SK-N-SH (cell line): ENCODE data around the gene PCDHGA9. TPM values are rescaled to one million over a fixed set of nuclear protein-coding genes. Genes with fewer than 3 reads are reported as not detected.

Experiments
- CTCF ChIA-PET: fragments of 300-600, 350-600 bp; formaldehyde crosslinking; extraction: SDS; loops from one replicate; lab custom pipeline; 2021; lab: Yijun Ruan, JAX
- POLR2A ChIA-PET: fragments of 350-600 bp; sonication (Branson Sonifier 250); formaldehyde crosslinking; extraction: SDS; loops from one replicate; lab custom pipeline; 2020; ENCODE audit warnings: antibody characterized with exemption, inconsistent platforms; lab: Yijun Ruan, JAX
- DNase-seq: peaks from one replicate; pipeline ENCODE4 v3.0.0; 2012
- H2AFZ ChIP-seq: fragments of 200-600 bp; sonication (generic); 2 replicates; pipeline ENCODE4 v1.8.1; 2016; ENCODE audit warnings: antibody characterized with exemption, mild to moderate bottlenecking, low read depth
- H3F3A ChIP-seq: fragments of 200-600 bp; sonication (generic); replicated peaks from 2 replicates; pipeline ENCODE3; 2016; ENCODE audit warnings: antibody characterized with exemption, mild to moderate bottlenecking; ENCODE audit not compliant: insufficient read depth
- H3K27ac ChIP-seq, 2 experiments: fragments of 200-500 bp in 1 of 2; fragments of 200-600 bp in 1 of 2; sonication (Bioruptor generic) in 1 of 2; sonication (generic), shearing (Covaris generic) in 1 of 2; 2 replicates each; pipeline versions ENCODE4 v1.5.1 to v1.6.1; 2014 to 2016; ENCODE audit warnings: low read depth in 2 of 2, inconsistent platforms in 1 of 2, low read length in 1 of 2, mild to moderate bottlenecking in 1 of 2, mixed read lengths in 1 of 2
- H3K27me3 ChIP-seq: fragments of 200-600 bp; sonication (generic), shearing (Covaris generic); 2 replicates; pipeline ENCODE4 v1.6.1; 2016; ENCODE audit warnings: mixed run types; ENCODE audit not compliant: insufficient read depth
- H3K36me3 ChIP-seq, 2 experiments: fragments of 200-500 bp in 1 of 2; fragments of 200-600 bp in 1 of 2; sonication (Bioruptor generic) in 1 of 2; sonication (generic) in 1 of 2; replicated peaks in 1 of 2; 2 replicates each; pipeline versions ENCODE3 to v1.5.1; 2014 to 2016; ENCODE audit warnings: low read length in 1 of 2, mild to moderate bottlenecking in 1 of 2; ENCODE audit not compliant: insufficient read depth in 2 of 2, control insufficient read depth in 1 of 2
- H3K4me1 ChIP-seq, 2 experiments: fragments of 200-500 bp in 1 of 2; fragments of 200-600 bp in 1 of 2; sonication (Bioruptor generic) in 1 of 2; sonication (generic), shearing (Covaris generic) in 1 of 2; 2 replicates each; pipeline versions ENCODE4 v1.5.1 to v1.6.1; 2014 to 2016; ENCODE audit warnings: low read depth in 1 of 2, low read length in 1 of 2, mixed run types in 1 of 2; ENCODE audit not compliant: insufficient read depth in 2 of 2, control insufficient read depth in 1 of 2
- H3K4me2 ChIP-seq: fragments of 200-600 bp; sonication (generic), shearing (Covaris generic); 2 replicates; pipeline ENCODE4 v1.6.1; 2017; ENCODE audit warnings: mixed run types
- H3K4me3 ChIP-seq, 2 experiments: fragments of 200-500 bp in 1 of 2; fragments of 200-600 bp in 1 of 2; sonication (Bioruptor generic) in 1 of 2; sonication (generic), shearing (Covaris generic) in 1 of 2; 2 replicates each; pipeline versions ENCODE4 v1.5.1 to v1.8.1; 2014 to 2016; ENCODE audit warnings: low read depth in 2 of 2, inconsistent platforms in 1 of 2, low read length in 1 of 2, mild to moderate bottlenecking in 1 of 2, mixed read lengths in 1 of 2, moderate library complexity in 1 of 2
- H3K79me2 ChIP-seq: fragments of 200-600 bp; sonication (generic); 2 replicates; pipeline ENCODE4 v1.8.1; 2017; ENCODE audit warnings: mild to moderate bottlenecking; ENCODE audit not compliant: insufficient read depth
- H3K9ac ChIP-seq: fragments of 200-600 bp; sonication (generic); 2 replicates; pipeline ENCODE4 v1.6.1; 2017; ENCODE audit warnings: mixed run types
- H3K9me2 ChIP-seq: fragments of 200-600 bp; sonication (generic); 2 replicates; pipeline ENCODE4 v1.6.1; 2017; ENCODE audit warnings: mixed run types
- H3K9me3 ChIP-seq: fragments of 200-600 bp; sonication (generic); 2 replicates; pipeline ENCODE4 v1.6.1; 2017; ENCODE audit warnings: mixed run types, mild to moderate bottlenecking, moderate library complexity
- H4K20me1 ChIP-seq: fragments of 200-600 bp; sonication (generic); 2 replicates; pipeline ENCODE4 v1.6.1; 2017; ENCODE audit warnings: mild to moderate bottlenecking, mixed run types; ENCODE audit not compliant: insufficient read depth
- ELF1 ChIP-seq: IDR thresholded peaks from 2 replicates; pipeline ENCODE4 v1.4.0; 2012
- EP300 ChIP-seq, 2 experiments: IDR thresholded peaks; 2 replicates each; pipeline versions ENCODE4 v1.4.0 to v1.6.1; 2012; ENCODE audit warnings: borderline replicate concordance in 1 of 2, low read depth in 1 of 2, low read length in 1 of 2
- EZH2phosphoT487 ChIP-seq: fragments of 200-600 bp; sonication (generic); IDR thresholded peaks from 2 replicates; pipeline ENCODE4 v1.6.1; 2017; ENCODE audit warnings: low read depth, mixed run types, mild to moderate bottlenecking, antibody characterized with exemption, moderate library complexity, borderline replicate concordance
- FOXJ3 ChIP-seq: sonication (generic); formaldehyde crosslinking; IDR thresholded peaks from 2 replicates; pipeline ENCODE4 v1.5.1; 2020; ENCODE audit warnings: mild to moderate bottlenecking, missing genetic modification reagents
- MAX ChIP-seq: IDR thresholded peaks from 2 replicates; pipeline ENCODE4 v1.4.0; 2012; ENCODE audit warnings: low read depth
- MEF2A ChIP-seq: IDR thresholded peaks from 2 replicates; pipeline ENCODE4 v1.4.0; 2012; ENCODE audit warnings: low read depth, borderline replicate concordance
- MXI1 ChIP-seq: IDR thresholded peaks from 2 replicates; pipeline ENCODE4 v1.6.1; 2012; ENCODE audit warnings: mild to moderate bottlenecking, low read depth, low read length, improper control_type of control experiment
- NRF1 ChIP-seq: IDR thresholded peaks from 2 replicates; pipeline ENCODE4 v1.6.1; 2012; ENCODE audit warnings: low read depth, mild to moderate bottlenecking, low read length
- PBX3 ChIP-seq: IDR thresholded peaks from 2 replicates; pipeline ENCODE4; 2012
- POLR2AphosphoS5 ChIP-seq: IDR thresholded peaks from 2 replicates; pipeline ENCODE4 v1.6.1; 2012; ENCODE audit warnings: low read depth, low read length
- RAD21 ChIP-seq: IDR thresholded peaks from 2 replicates; pipeline ENCODE4 v1.6.1; 2012; ENCODE audit warnings: mild to moderate bottlenecking, low read length
- REST ChIP-seq: IDR thresholded peaks from 2 replicates; pipeline ENCODE4 v1.6.1; 2012; ENCODE audit warnings: mild to moderate bottlenecking, low read depth, low read length, moderate library complexity
- RFX5 ChIP-seq: IDR thresholded peaks from 2 replicates; pipeline ENCODE4 v1.6.1; 2012; ENCODE audit warnings: mild to moderate bottlenecking, improper control_type of control experiment, low read length
- RXRA ChIP-seq: IDR thresholded peaks from 2 replicates; pipeline ENCODE4 v1.4.0; 2012; ENCODE audit warnings: low read depth, mild to moderate bottlenecking, borderline replicate concordance
- SIN3A ChIP-seq: IDR thresholded peaks from 2 replicates; pipeline ENCODE4 v1.6.1; 2012; ENCODE audit warnings: low read depth, mild to moderate bottlenecking, low read length, moderate library complexity, borderline replicate concordance
- SMC3 ChIP-seq: IDR thresholded peaks from 2 replicates; pipeline ENCODE4 v1.6.1; 2012; ENCODE audit warnings: low read depth, low read length, improper control_type of control experiment
- TCF12 ChIP-seq: IDR thresholded peaks from 2 replicates; pipeline ENCODE4 v1.4.0; 2012
- USF2 ChIP-seq: fragments of 150-350 bp; IDR thresholded peaks from 2 replicates; pipeline ENCODE4 v1.6.1; 2017; ENCODE audit warnings: antibody characterized with exemption, low read length, low read depth, borderline replicate concordance
- ZBTB33 ChIP-seq: IDR thresholded peaks from 2 replicates; pipeline ENCODE4 v1.4.0; 2012; ENCODE audit warnings: low read depth, borderline replicate concordance
- WGBS: methylation state at CpG from one replicate; pipeline ENCODE4 v1.1.6; 2017; ENCODE audit warnings: low lambda C conversion rate; 5-methylcytosine and 5-hydroxymethylcytosine counted together
- polyA plus RNA-seq, 3 experiments: library from polyadenylated mRNA; depleted of rRNA; stranded (reverse); fragments of >200 nt; gene quantifications; 2 replicates each; pipeline ENCODE4 v1.2.3, GENCODE V29; 2012

PCDHGA9 gene
- polyA plus RNA-seq, 1 of the 3 experiments (the other 2 are of a cell fraction) = 0.16 TPM

GRCh38 chr5:141360685-141361084 lies 41.9 kb upstream of the PCDHGA9 start:
- no peaks in the 10 kb centered on the region for H3K4me1 ChIP-seq
- H3K9me2 ChIP-seq = no peaks in the 10 kb centered on the region
- H2AFZ ChIP-seq = no peak overlapping the region
- WGBS = 54% methylated on average over 14 of the region's 15 CpGs
- H3K36me3 ChIP-seq = peaks cover 0 to 4% of the 10 kb centered on the region in 2 experiments
- H3K27me3 ChIP-seq = no peaks in the 10 kb centered on the region
- no peak for DNase-seq
- 0 out of 2 replicates have a peak overlapping the region, but pooled peaks have one; percentile 33 for H3K4me2 ChIP-seq
- no peak overlapping the region for H3K9ac ChIP-seq
- no peaks in the 10 kb centered on the region for H4K20me1 ChIP-seq
- CTCF ChIA-PET = interaction anchor here (0.6 to 1.1 kb wide), 5 partner anchors 178 to 203 kb away, joined by 3 to 14 read pairs (median 3); partner anchors contain the start of gene PCDHB16
- peak overlapping the region in 1 of 2 experiments; percentile 42; a peak in 3 of 4 replicates for H3K4me3 ChIP-seq
- H3K9me3 ChIP-seq = no peaks in the 10 kb centered on the region; the same call in 1 of the 2 replicates
- POLR2A ChIA-PET = interaction anchor here (0.7 kb wide), 1 partner anchor 203 kb away, joined by 3 read pairs; no protein-coding TSS in a partner anchor
- no peak overlapping the region for H3K27ac ChIP-seq
- H3F3A ChIP-seq = no peaks in the 10 kb centered on the region
- H3K79me2 ChIP-seq = no peaks in the 10 kb centered on the region
- TF ChIP-seq SMC3 = no peak
- no peak for TF ChIP-seq ZBTB33
- no peak for TF ChIP-seq NRF1
- TF ChIP-seq POLR2AphosphoS5 = no peak
- no peak for TF ChIP-seq FOXJ3 (CRISPR knock-in tag)
- no peak for TF ChIP-seq RFX5
- TF ChIP-seq MXI1 = no peak
- no peak for TF ChIP-seq RAD21
- TF ChIP-seq USF2 = no peak
- no peak for TF ChIP-seq ELF1
- no peak for TF ChIP-seq REST
- no peak for TF ChIP-seq PBX3
- no peak for TF ChIP-seq RXRA
- no peak for TF ChIP-seq MAX
- no peak for TF ChIP-seq SIN3A
- TF ChIP-seq TCF12 = no peak
- TF ChIP-seq EP300 (IDR thresholded peaks at IDR 0.05; ENCODE audit: borderline replicate concordance in 1 of 2, low read depth in 1 of 2, low read length in 1 of 2) = no peak
- TF ChIP-seq EZH2phosphoT487 = no peak
- no peak for TF ChIP-seq MEF2A
